ENCODE measurements around the gene COPG1. TPM values are rescaled to one million over a fixed set of nuclear protein-coding genes. Genes with fewer than 3 reads are reported as not detected.

Gene COPG1
- total and polyA plus RNA-seq, 2 of the 13 experiments (the other 11 are each of a cell fraction or from before 2014, with no cell fraction given), result 98.6 to 166 TPM

- no peak for TF ChIP-seq ZNF292 (CRISPR knock-in tag; IDR thresholded peaks at IDR 0.05; ENCODE audit: borderline replicate concordance, low read depth)
- no peak for TF ChIP-seq ZNF672 (CRISPR knock-in tag; IDR thresholded peaks at IDR 0.05)
- no peak for TF ChIP-seq FOXO1 (CRISPR knock-in tag; IDR thresholded peaks at IDR 0.05)
- TF ChIP-seq ATF1 (CRISPR knock-in tag; IDR thresholded peaks at IDR 0.05), result no peak
- TF ChIP-seq ZNF230 (CRISPR knock-in tag; IDR thresholded peaks at IDR 0.05), result no peak
- TF ChIP-seq, protein P1, sequence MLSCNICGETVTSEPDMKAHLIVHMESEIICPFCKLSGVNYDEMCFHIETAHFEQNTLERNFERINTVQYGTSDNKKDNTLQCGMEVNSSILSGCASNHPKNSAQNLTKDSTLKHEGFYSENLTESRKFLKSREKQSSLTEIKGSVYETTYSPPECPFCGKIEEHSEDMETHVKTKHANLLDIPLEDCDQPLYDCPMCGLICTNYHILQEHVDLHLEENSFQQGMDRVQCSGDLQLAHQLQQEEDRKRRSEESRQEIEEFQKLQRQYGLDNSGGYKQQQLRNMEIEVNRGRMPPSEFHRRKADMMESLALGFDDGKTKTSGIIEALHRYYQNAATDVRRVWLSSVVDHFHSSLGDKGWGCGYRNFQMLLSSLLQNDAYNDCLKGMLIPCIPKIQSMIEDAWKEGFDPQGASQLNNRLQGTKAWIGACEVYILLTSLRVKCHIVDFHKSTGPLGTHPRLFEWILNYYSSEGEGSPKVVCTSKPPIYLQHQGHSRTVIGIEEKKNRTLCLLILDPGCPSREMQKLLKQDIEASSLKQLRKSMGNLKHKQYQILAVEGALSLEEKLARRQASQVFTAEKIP (CRISPR knock-in tag; IDR thresholded peaks at IDR 0.05; ENCODE audit: borderline replicate concordance), result no peak
- no peak; the same call in 1 of the 2 replicates for TF ChIP-seq AHDC1 (CRISPR knock-in tag; IDR thresholded peaks at IDR 0.05; ENCODE audit: borderline replicate concordance)
- no peak for TF ChIP-seq ZNF513 (CRISPR knock-in tag; conservative IDR thresholded peaks at IDR 0.05)
- TF ChIP-seq RFXANK (CRISPR knock-in tag; IDR thresholded peaks at IDR 0.05), result no peak
- TF ChIP-seq STAT6 (CRISPR knock-in tag; IDR thresholded peaks at IDR 0.05; ENCODE audit: borderline replicate concordance), result no peak
- no peak for TF ChIP-seq TBL1XR1 (IDR thresholded peaks at IDR 0.05; ENCODE audit: borderline replicate concordance, low read length, partially characterized antibody)
- TF ChIP-seq SIX4 (CRISPR knock-in tag; IDR thresholded peaks at IDR 0.05), result 0 out of 2 replicates have a peak, but pooled peaks have one; percentile 5
- TF ChIP-seq ZNF225 (CRISPR knock-in tag; IDR thresholded peaks at IDR 0.05), result no peak
- peak; percentile 95 for TF ChIP-seq ZNF777 (CRISPR knock-in tag; IDR thresholded peaks at IDR 0.05)
- TF ChIP-seq ZNF180 (CRISPR knock-in tag; IDR thresholded peaks at IDR 0.05; ENCODE audit: borderline replicate concordance, low read depth), result no peak
- peak; percentile 21; the same call in 1 of the 2 replicates for TF ChIP-seq ZNF121 (CRISPR knock-in tag; IDR thresholded peaks at IDR 0.05)
- 0 out of 2 replicates have a peak, but pooled peaks have one; percentile 46 for TF ChIP-seq RXRA (CRISPR knock-in tag; IDR thresholded peaks at IDR 0.05)
Measured at GRCh38 chr3:129278966-129279906, 29.8 kb downstream of the COPG1 start (continued).
